ENCODE measurements around the gene MBNL3.

DNA sequence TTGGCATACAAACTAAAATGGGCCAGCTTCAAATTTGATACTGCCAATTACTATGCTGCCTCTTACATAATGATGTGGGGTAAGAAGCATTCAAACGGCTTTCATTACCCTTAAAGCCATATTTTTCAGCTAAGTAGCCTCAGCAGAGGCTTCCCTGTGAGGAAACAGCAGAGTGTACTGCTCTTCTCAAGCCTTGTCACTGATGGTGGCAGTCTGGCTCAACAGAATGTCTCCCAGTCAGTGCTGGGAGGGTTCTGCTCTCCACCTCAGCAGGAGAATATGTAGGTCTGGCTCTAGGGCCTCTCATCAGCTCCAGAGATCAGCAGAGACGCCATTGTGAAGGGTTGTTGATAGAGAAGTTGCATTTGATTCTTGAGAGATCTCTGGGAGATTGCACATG lies 44.6 kb upstream of the MBNL3 start:
- TF ChIP-seq, protein P1, sequence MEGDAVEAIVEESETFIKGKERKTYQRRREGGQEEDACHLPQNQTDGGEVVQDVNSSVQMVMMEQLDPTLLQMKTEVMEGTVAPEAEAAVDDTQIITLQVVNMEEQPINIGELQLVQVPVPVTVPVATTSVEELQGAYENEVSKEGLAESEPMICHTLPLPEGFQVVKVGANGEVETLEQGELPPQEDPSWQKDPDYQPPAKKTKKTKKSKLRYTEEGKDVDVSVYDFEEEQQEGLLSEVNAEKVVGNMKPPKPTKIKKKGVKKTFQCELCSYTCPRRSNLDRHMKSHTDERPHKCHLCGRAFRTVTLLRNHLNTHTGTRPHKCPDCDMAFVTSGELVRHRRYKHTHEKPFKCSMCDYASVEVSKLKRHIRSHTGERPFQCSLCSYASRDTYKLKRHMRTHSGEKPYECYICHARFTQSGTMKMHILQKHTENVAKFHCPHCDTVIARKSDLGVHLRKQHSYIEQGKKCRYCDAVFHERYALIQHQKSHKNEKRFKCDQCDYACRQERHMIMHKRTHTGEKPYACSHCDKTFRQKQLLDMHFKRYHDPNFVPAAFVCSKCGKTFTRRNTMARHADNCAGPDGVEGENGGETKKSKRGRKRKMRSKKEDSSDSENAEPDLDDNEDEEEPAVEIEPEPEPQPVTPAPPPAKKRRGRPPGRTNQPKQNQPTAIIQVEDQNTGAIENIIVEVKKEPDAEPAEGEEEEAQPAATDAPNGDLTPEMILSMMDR (IDR thresholded peaks at IDR 0.05) = no peak
- no peak for TF ChIP-seq EZH2 (IDR thresholded peaks at IDR 0.05)
- no peak for TF ChIP-seq EZH2phosphoT487 (IDR thresholded peaks at IDR 0.05)
